ENCODE data around the gene SCAANT1.

Gene SCAANT1

GRCh38 chr3:63863150-63864007, 48.8 kb downstream of the SCAANT1 start, which contains the start of the genes ATXN7 and THOC7:
TSS of gene ATXN7 (plus strand) at chr3:63863867. CDS start at chr3:63912599, 48,732 bp downstream.
TSS of gene THOC7 (minus strand) at chr3:63863805. CDS start at chr3:63863790, 15 bp downstream.
- DNase-seq (ENCODE audit: low read depth) = peak; percentile 61

GRCh38 chr3:63862804-63863149, 49.4 kb downstream of the SCAANT1 start:
- no peak for DNase-seq (ENCODE audit: low read depth)

Data from fibroblast of gingiva (primary cell).